ENCODE data around the gene EID3.

- TF ChIP-seq CTCF (IDR thresholded peaks at IDR 0.05; ENCODE audit: insufficient read depth, low read length, poor library complexity, severe bottlenecking) = no peak
- no peak for TF ChIP-seq EZH2phosphoT487 (conservative IDR thresholded peaks at IDR 0.05; ENCODE audit: low read length)
Measured at GRCh38 chr12:104316936-104317335, 13.4 kb downstream of the EID3 start.
